A549 treated with RU486 at 1 μM for 4 hours (cell line): ENCODE measurements around the gene POLD4. TPM values are rescaled to one million over a fixed set of nuclear protein-coding genes. Genes with fewer than 3 reads are reported as not detected.

ENCODE experiments used
- total RNA-seq: library from RNA; stranded (reverse); fragments of 200-300 nt; extraction: Qiagen RNA extraction; gene quantifications from 5 replicates; pipeline ENCODE4 v1.2.3, GENCODE V29; 2022; ENCODE audit warnings: low read depth

The POLD4 gene
- total RNA-seq: 196 to 260 TPM (median 237 TPM) in 5 replicates

GRCh38 chr11:67353317-67354074, at the start of gene POLD4:
Gene POLD4, minus strand, starts transcription at chr11:67353546. Its CDS starts 147 bp downstream, at chr11:67353399.

GRCh38 chr11:67401495-67402191, 48.3 kb upstream of the POLD4 start, which contains the start of gene PPP1CA:
Gene PPP1CA, minus strand, starts transcription at chr11:67401858. Its CDS starts 76 bp downstream, at chr11:67401782.

DNA sequence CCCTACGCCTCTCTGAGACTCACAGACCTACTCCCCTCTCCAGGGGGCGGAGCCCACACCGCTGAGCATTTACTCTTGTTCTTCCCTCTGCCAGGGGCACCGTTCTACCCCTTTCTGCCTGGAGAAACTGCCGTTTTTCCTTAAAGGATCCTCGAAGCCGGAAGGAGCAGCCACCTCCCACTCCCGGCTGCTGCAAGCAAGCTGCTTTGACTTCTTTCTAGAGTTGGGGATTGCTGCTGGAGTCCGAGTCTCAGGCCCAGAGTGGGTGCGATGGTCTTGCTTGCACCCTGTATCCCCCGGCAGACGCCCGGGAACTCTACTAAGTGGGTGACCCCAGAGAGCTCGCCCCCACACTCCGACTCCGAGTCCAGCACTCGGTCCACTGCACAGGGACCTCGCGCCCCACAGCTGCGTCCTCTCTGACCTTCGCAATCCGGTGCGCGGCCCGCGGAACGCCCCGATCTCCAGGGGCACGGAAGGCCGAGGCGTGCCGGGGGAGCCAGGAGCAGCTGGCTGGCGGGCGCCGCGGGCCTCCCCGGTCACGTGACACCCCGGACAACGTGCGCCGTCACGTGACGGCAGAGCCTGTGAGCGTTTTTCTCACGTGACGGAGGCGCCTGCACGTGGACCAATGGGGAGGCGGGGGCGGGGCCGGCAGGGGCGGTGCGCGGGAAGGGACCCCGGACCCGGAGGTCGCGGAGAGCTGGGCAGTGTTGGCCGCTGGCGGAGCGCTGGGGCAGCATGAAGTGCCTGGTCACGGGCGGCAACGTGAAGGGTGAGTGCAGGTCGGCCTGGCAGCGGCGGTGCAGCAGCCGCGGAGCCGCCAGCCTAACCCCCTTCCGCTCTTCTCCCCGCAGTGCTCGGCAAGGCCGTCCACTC, 38.2 kb upstream of the POLD4 start, which contains the start of gene RAD9A:
TSS of gene RAD9A (plus strand) at position 683 of the 879 bp plus-strand sequence. CDS start at position 742, 59 bp downstream.

GRCh38 chr11:67372993-67373647, 19.8 kb upstream of the POLD4 start, which contains the start of gene CLCF1:
Gene CLCF1, minus strand, starts transcription at chr11:67373598. Its CDS starts 59 bp downstream, at chr11:67373539.

GRCh38 chr11:67303132-67303834, 50.1 kb downstream of the POLD4 start, which contains the start of gene SSH3:
Gene SSH3, plus strand, starts transcription at chr11:67303530. Its CDS starts 96 bp downstream, at chr11:67303626.

Other genes with a start within 250 kb of the POLD4 start
- gene KDM2A, start 234.3 kb downstream of the POLD4 start, total RNA-seq: 42.9 to 49.8 TPM (median 48.6 TPM) in 5 replicates
- 26.2 to 41.9 TPM (median 37.9 TPM) in 5 replicates for gene GRK2, start 87.1 kb downstream of the POLD4 start, total RNA-seq
- gene ANKRD13D, start 64.2 kb downstream of the POLD4 start, total RNA-seq: 18.9 to 30.0 TPM (median 26.2 TPM) in 5 replicates
- gene SSH3, start 50.0 kb downstream of the POLD4 start, total RNA-seq: 14.9 to 26.6 TPM (median 24.6 TPM) in 5 replicates
- 40.0 to 52.6 TPM (median 45.1 TPM) in 5 replicates for gene CLCF1, start 20.1 kb upstream of the POLD4 start, total RNA-seq
- 21.5 to 36.9 TPM (median 32.9 TPM) in 5 replicates for gene RAD9A, start 38.4 kb upstream of the POLD4 start, total RNA-seq
- 270 to 307 TPM (median 296 TPM) in 5 replicates for gene PPP1CA, start 48.3 kb upstream of the POLD4 start, total RNA-seq
- 0.13 to 0.17 TPM (median 0.14 TPM) in 4 of 5 replicates, not detected in the other for gene TBC1D10C, start 50.5 kb upstream of the POLD4 start, total RNA-seq
- gene CARNS1, start 62.1 kb upstream of the POLD4 start, total RNA-seq: 0.08 to 0.20 TPM (median 0.13 TPM) in 5 replicates
- 39.7 to 51.6 TPM (median 50.4 TPM) in 5 replicates for gene RPS6KB2, start 74.9 kb upstream of the POLD4 start, total RNA-seq
- gene PTPRCAP, start 84.1 kb upstream of the POLD4 start, total RNA-seq: 0.22 to 0.33 TPM (median 0.30 TPM) in 5 replicates
- 45.4 to 58.5 TPM (median 55.9 TPM) in 5 replicates for gene CORO1B, start 89.9 kb upstream of the POLD4 start, total RNA-seq
- 0.08 TPM in 1 of 5 replicates, not detected in the others for gene GPR152, start 99.2 kb upstream of the POLD4 start, total RNA-seq
- gene CABP4, start 101.8 kb upstream of the POLD4 start, total RNA-seq: not detected in 5 replicates
- gene TMEM134, start 115.7 kb upstream of the POLD4 start, total RNA-seq: 40.8 to 73.9 TPM (median 62.8 TPM) in 5 replicates
- gene AIP, start 129.5 kb upstream of the POLD4 start, total RNA-seq: 42.9 to 51.5 TPM (median 47.9 TPM) in 5 replicates
- gene PITPNM1, start 151.8 kb upstream of the POLD4 start, total RNA-seq: 30.3 to 60.6 TPM (median 48.4 TPM) in 5 replicates
- gene CDK2AP2, start 154.6 kb upstream of the POLD4 start, total RNA-seq: 60.3 to 99.6 TPM (median 91.5 TPM) in 5 replicates
- gene CABP2, start 169.9 kb upstream of the POLD4 start, total RNA-seq: not detected in 5 replicates
- 1,410 to 1,790 TPM (median 1,699 TPM) in 5 replicates for gene GSTP1, start 230.3 kb upstream of the POLD4 start, total RNA-seq